ENCODE measurements around the gene CPA2.

CPA2 gene

GRCh38 chr7:130279906-130280305 is 13.2 kb downstream of the CPA2 start:
- no peak for DNase-seq (ENCODE audit: low read depth in 3 of 3)

GRCh38 chr7:130281260-130281659 is 14.6 kb downstream of the CPA2 start:
- DNase-seq (ENCODE audit: low read depth in 3 of 3), result no peak

- no peak for DNase-seq (ENCODE audit: low read depth in 3 of 3)
Observed at GRCh38 chr7:130286881-130287280, 20.2 kb downstream of the CPA2 start.

GRCh38 chr7:130288168-130288567 is 21.5 kb downstream of the CPA2 start:
- DNase-seq (ENCODE audit: low read depth in 3 of 3), result no peak

- no peak for DNase-seq (ENCODE audit: low read depth in 3 of 3)
Observed at GRCh38 chr7:130288829-130289228, 22.2 kb downstream of the CPA2 start.

GRCh38 chr7:130289478-130289877 is 22.8 kb downstream of the CPA2 start:
- DNase-seq (ENCODE audit: low read depth in 3 of 3), result no peak

GRCh38 chr7:130290745-130291144 is 24.1 kb downstream of the CPA2 start:
- no peak for DNase-seq (ENCODE audit: low read depth in 3 of 3)

GRCh38 chr7:130292682-130293257 is 26.1 kb downstream of the CPA2 start, which contains the start of gene CPA4:
CPA4 (plus strand) TSS chr7:130293161; CDS start chr7:130293181, 20 bp downstream.
- DNase-seq (ENCODE audit: low read depth in 3 of 3), result no peak

GRCh38 chr7:130293521-130293920 is 26.9 kb downstream of the CPA2 start:
- DNase-seq (ENCODE audit: low read depth in 3 of 3), result no peak

- no peak for DNase-seq (ENCODE audit: low read depth in 3 of 3)
Observed at GRCh38 chr7:130294314-130294713, 27.7 kb downstream of the CPA2 start.

- no peak for DNase-seq (ENCODE audit: low read depth in 3 of 3)
Observed at GRCh38 chr7:130296221-130296951, 29.7 kb downstream of the CPA2 start.

GRCh38 chr7:130297628-130298543 is 31.2 kb downstream of the CPA2 start:
- no peak for DNase-seq (ENCODE audit: low read depth in 3 of 3)

GRCh38 chr7:130298544-130299326 is 32.1 kb downstream of the CPA2 start:
- DNase-seq (ENCODE audit: low read depth in 3 of 3), result no peak

- no peak for DNase-seq (ENCODE audit: low read depth in 3 of 3)
Observed at GRCh38 chr7:130299866-130300265, 33.2 kb downstream of the CPA2 start.

GRCh38 chr7:130301501-130302020 is 34.9 kb downstream of the CPA2 start:
- DNase-seq (ENCODE audit: low read depth in 3 of 3), result no peak

- no peak for DNase-seq (ENCODE audit: low read depth in 3 of 3)
Observed at GRCh38 chr7:130302649-130303048, 36.0 kb downstream of the CPA2 start.

- DNase-seq (ENCODE audit: low read depth in 3 of 3), result no peak
Observed at GRCh38 chr7:130303127-130303526, 36.5 kb downstream of the CPA2 start.

GRCh38 chr7:130303551-130303950 is 36.9 kb downstream of the CPA2 start:
- no peak for DNase-seq (ENCODE audit: low read depth in 3 of 3)

- DNase-seq (ENCODE audit: low read depth in 3 of 3), result no peak
Observed at GRCh38 chr7:130303982-130304381, 37.3 kb downstream of the CPA2 start.

GRCh38 chr7:130304878-130305277 is 38.2 kb downstream of the CPA2 start:
- DNase-seq (ENCODE audit: low read depth in 3 of 3), result no peak

GRCh38 chr7:130305433-130306042 is 38.9 kb downstream of the CPA2 start:
- DNase-seq (ENCODE audit: low read depth in 3 of 3), result no peak
